Keratinocyte (primary cell): ENCODE results near the gene EXOC8. TPM values are rescaled to one million over a fixed set of nuclear protein-coding genes. Genes with fewer than 3 reads are reported as not detected.

Experiments used
- DNase-seq: peaks from one replicate; pipeline ENCODE4 v3.0.0-alpha.2; 2011; ENCODE audit warnings: low read depth, missing footprints, low spot score
- FAIRE-seq: peaks from 2 replicates; lab custom pipeline; 2011; peaks lifted over from hg19 to GRCh38; lab: Jason Lieb, UNC
- H2AFZ ChIP-seq: 2 replicates; pipeline ENCODE4 v1.6.0; 2012; ENCODE audit warnings: low read length, control low read depth, inconsistent platforms; ENCODE audit not compliant: control insufficient read depth
- H3K27ac ChIP-seq: 2 replicates; pipeline ENCODE4 v1.5.1; 2011; ENCODE audit warnings: low read length; ENCODE audit not compliant: control insufficient read depth, insufficient read depth
- H3K27me3 ChIP-seq: 3 replicates; pipeline ENCODE4 v1.6.0; 2011; ENCODE audit warnings: low read length; ENCODE audit not compliant: control insufficient read depth, insufficient read depth; ENCODE audit errors: extremely low read depth
- H3K36me3 ChIP-seq, 2 experiments: 2 replicates in 1 of 2; 3 replicates in 1 of 2; pipeline ENCODE4 v1.5.1; 2011; ENCODE audit warnings: low read length in 2 of 2, mild to moderate bottlenecking in 1 of 2; ENCODE audit not compliant: control insufficient read depth in 2 of 2, insufficient read depth in 2 of 2; ENCODE audit errors: extremely low read depth in 1 of 2
- H3K4me1 ChIP-seq: 3 replicates; pipeline ENCODE4 v1.5.1; 2011; ENCODE audit warnings: low read length; ENCODE audit not compliant: control insufficient read depth, insufficient read depth; ENCODE audit errors: extremely low read depth
- H3K4me2 ChIP-seq: 3 replicates; pipeline ENCODE4 v1.6.0; 2011; ENCODE audit warnings: low read depth, low read length; ENCODE audit not compliant: control insufficient read depth, insufficient read depth; ENCODE audit errors: extremely low read depth
- H3K4me3 ChIP-seq, 3 experiments: fragments of 200-600 bp in 1 of 3; sonication (generic) in 1 of 3; 2 replicates in 2 of 3; 3 replicates in 1 of 3; pipeline ENCODE4 v1.5.1; 2011 to 2016; ENCODE audit warnings: low read length in 3 of 3, mild to moderate bottlenecking in 3 of 3, control low read depth in 2 of 3, inconsistent platforms in 1 of 3, low read depth in 1 of 3, mixed read lengths in 1 of 3, mixed run types in 1 of 3, moderate library complexity in 1 of 3; ENCODE audit not compliant: control insufficient read depth in 2 of 3, insufficient read depth in 2 of 3; ENCODE audit errors: extremely low read depth in 1 of 3
- H3K79me2 ChIP-seq: 2 replicates; pipeline ENCODE4 v1.6.0; 2012; ENCODE audit warnings: low read length; ENCODE audit not compliant: control insufficient read depth, insufficient read depth
- H3K9ac ChIP-seq: 3 replicates; pipeline ENCODE4 v1.6.0; 2011; ENCODE audit warnings: low read length; ENCODE audit not compliant: control insufficient read depth, insufficient read depth; ENCODE audit errors: extremely low read depth
- H3K9me1 ChIP-seq: 3 replicates; pipeline ENCODE4 v1.6.0; 2011; ENCODE audit warnings: low read length; ENCODE audit not compliant: control insufficient read depth, insufficient read depth; ENCODE audit errors: extremely low read depth
- H3K9me3 ChIP-seq: 2 replicates; pipeline ENCODE4 v1.5.1; 2012; ENCODE audit warnings: low read depth, low read length; ENCODE audit not compliant: control insufficient read depth
- H4K20me1 ChIP-seq: 3 replicates; pipeline ENCODE4 v1.6.0; 2011; ENCODE audit warnings: low read length; ENCODE audit not compliant: control insufficient read depth, insufficient read depth; ENCODE audit errors: extremely low read depth
- CTCF ChIP-seq, 3 experiments: IDR thresholded peaks in 1 of 3; conservative IDR thresholded peaks in 1 of 3; optimal IDR thresholded peaks in 1 of 3; 2 replicates in 2 of 3; 3 replicates in 1 of 3; pipeline versions ENCODE3 to v1.5.1; 2011; ENCODE audit warnings: low read length in 3 of 3, mild to moderate bottlenecking in 3 of 3, moderate library complexity in 2 of 3, control low read depth in 1 of 3, inconsistent platforms in 1 of 3; ENCODE audit not compliant: insufficient read depth in 2 of 3; ENCODE audit errors: extremely low read depth in 1 of 3
- EZH2 ChIP-seq: IDR thresholded peaks from one replicate; pipeline ENCODE4 v1.6.1; 2012; ENCODE audit warnings: inconsistent platforms, mild to moderate bottlenecking, low read length, moderate library complexity
- dilution Hi-C: fragments of 300-500 bp; cut with MboI; formaldehyde crosslinking; loops from one replicate; pipeline ENCODE4 v1.7.0; 2020; ENCODE audit warnings: low sequenced_read_pairs; ENCODE audit not compliant: extremely low pct_ligation_motif_present
- polyA plus RNA-seq, 5 experiments: library from polyadenylated mRNA; depleted of rRNA in 3 of 5; stranded (reverse) in 3 of 5; stranded (forward) in 1 of 5; unstranded in 1 of 5; fragments of >200 nt; gene quantifications; 1 replicate in 1 of 5; 2 replicates in 3 of 5; 3 replicates in 1 of 5; pipeline versions ENCODE4 v1.2.1 to v1.2.3, GENCODE V29; 2011 to 2012; ENCODE audit warnings: missing spikeins in 2 of 5, low read depth in 1 of 5, low replicate concordance in 1 of 5

EXOC8 gene
- polyA plus RNA-seq, 1 donor (not counting 4 experiments of a cell fraction or from before 2014, with no cell fraction given) = 6.9 TPM

- dilution Hi-C loops = no loop called here
- Histone ChIP-seq H3K27me3 (no peaks in the 10 kb centered on the region), H3K4me2 (no peak overlapping the region), H2AFZ (no peak overlapping the region), H3K79me2 (no peaks in the 10 kb centered on the region), H3K36me3 (no peaks in the 10 kb centered on the region), H3K9ac (no peak overlapping the region), H3K4me3 (no peak overlapping the region), H3K9me3 (no peaks in the 10 kb centered on the region), H3K4me1 (no peaks in the 10 kb centered on the region), H3K9me1 (no peaks in the 10 kb centered on the region), H4K20me1 (no peaks in the 10 kb centered on the region), H3K27ac (no peak overlapping the region)
- DNase-seq = no peak
- no peak for TF ChIP-seq EZH2
- TF ChIP-seq CTCF (optimal IDR thresholded peaks at IDR 0.05 in 1 of 3, IDR thresholded peaks at IDR 0.05 in 1 of 3, conservative IDR thresholded peaks at IDR 0.05 in 1 of 3; ENCODE audit: extremely low read depth in 1 of 3, insufficient read depth in 2 of 3, low read length in 3 of 3) = no peak
- no peak for FAIRE-seq
Observed at GRCh38 chr1:231318568-231318967, 19.1 kb downstream of the EXOC8 start.

- Histone ChIP-seq H3K79me2 (no peaks in the 10 kb centered on the region), H3K27me3 (no peaks in the 10 kb centered on the region), H3K4me1 (no peaks in the 10 kb centered on the region), H3K36me3 (no peaks in the 10 kb centered on the region), H3K9me3 (no peaks in the 10 kb centered on the region), H2AFZ (no peak overlapping the region), H3K9ac (no peak overlapping the region), H4K20me1 (no peaks in the 10 kb centered on the region), H3K9me1 (no peaks in the 10 kb centered on the region), H3K4me2 (no peak overlapping the region), H3K27ac (no peak overlapping the region), H3K4me3 (no peak overlapping the region)
- TF ChIP-seq EZH2 (no peak), CTCF (optimal IDR thresholded peaks at IDR 0.05 in 1 of 3, IDR thresholded peaks at IDR 0.05 in 1 of 3, conservative IDR thresholded peaks at IDR 0.05 in 1 of 3; ENCODE audit: extremely low read depth in 1 of 3, insufficient read depth in 2 of 3, low read length in 3 of 3) (no peak)
- FAIRE-seq (no peak), DNase-seq (no peak)
- dilution Hi-C loops = no loop called here
Observed at GRCh38 chr1:231318015-231318355, 19.7 kb downstream of the EXOC8 start.
